HG03354 (cell line): ENCODE measurements around the gene TMUB2.

Experiments used
- ATAC-seq: cut with Tn5 transposase; IDR thresholded peaks from one replicate; pipeline ENCODE4 v1.9.1; 2021; ENCODE audit warnings: mild to moderate bottlenecking; ENCODE audit not compliant: unreplicated experiment, poor library complexity, severe bottlenecking

Gene TMUB2

GRCh38 chr17:44199553-44200477 lies 13.0 kb downstream of the TMUB2 start, which contains the start of gene ATXN7L3:
ATXN7L3 (minus strand) TSS chr17:44199884; CDS start chr17:44198070, 1,814 bp downstream.
- peak; percentile 63 for ATAC-seq

DNA sequence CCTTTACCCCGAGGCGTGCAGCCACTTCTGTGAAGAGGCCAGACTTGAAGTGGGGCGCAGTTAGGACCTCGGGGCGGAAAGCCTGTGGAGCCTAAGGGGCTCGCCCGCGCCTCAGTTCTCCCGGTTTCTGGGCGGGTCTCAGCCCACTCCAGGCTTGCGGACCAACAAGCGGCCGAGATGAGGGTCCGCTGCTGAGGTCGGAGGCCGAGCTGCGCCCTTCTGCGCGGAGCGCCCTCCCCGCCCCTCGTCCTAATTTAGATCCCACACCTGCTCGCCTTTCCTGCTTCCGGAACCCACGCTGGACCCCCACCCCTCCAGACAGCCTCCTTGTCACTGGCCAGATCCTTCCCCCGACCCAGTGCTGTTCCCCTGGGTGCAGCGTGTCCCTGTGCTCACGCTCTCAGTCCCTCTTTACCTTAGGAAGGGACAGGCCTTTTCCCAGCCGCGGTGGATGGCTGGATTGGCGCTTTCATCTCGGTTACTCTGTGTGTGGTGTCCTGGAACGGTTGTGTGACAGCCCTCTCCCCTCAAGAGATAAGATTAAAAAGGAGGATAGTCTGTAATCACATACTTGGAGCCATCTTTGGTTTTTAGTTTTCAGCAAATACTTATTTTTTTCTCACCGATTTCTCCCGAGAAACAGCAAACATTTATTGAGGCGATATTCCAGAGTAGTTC lies 13.8 kb downstream of the TMUB2 start:
- ATAC-seq, result no peak

GRCh38 chr17:44202756-44203155 lies 16.0 kb downstream of the TMUB2 start:
- ATAC-seq, result no peak

GRCh38 chr17:44203731-44204440 lies 17.1 kb downstream of the TMUB2 start:
- no peak for ATAC-seq

DNA sequence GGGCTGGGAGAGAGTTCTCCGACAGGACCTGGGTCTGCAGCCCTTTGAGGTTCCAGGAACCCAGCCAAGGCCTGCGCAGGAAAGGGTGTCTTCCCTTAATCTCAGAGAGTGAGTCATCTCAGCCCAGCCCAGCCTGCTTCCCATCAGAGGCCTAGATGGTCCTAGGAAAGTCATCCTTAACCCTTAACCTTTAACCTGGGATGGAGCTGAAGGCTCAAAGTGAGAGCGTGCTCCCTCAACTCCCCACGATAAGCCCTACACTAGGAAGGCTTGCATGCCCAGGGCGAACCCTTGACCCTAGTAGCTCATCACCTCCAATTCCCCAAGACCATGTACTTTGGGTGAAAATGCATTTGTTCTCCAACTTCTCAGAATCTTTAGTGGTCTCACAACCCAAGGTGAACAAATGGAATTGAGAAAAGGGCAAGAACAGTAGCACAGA lies 17.7 kb downstream of the TMUB2 start:
- ATAC-seq, result no peak

GRCh38 chr17:44205962-44206824 lies 19.4 kb downstream of the TMUB2 start:
- no peak for ATAC-seq

DNA sequence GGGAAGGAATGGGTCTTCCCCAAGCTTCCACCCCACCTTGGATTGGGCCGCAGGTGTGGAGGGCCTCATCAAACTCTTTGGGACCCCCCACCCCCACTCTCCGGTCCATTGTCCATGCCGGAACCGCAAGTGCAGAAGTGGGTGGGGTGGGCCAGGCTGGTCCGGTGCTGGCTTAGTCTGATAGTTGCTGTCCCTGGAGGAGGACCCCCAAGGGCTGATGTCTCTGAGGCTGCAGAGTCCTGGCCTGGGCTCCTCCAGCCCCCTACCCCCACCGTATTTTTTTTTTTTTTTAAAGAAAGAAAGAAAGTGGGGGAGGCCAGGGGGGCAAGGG lies 20.0 kb downstream of the TMUB2 start:
- ATAC-seq, result no peak

GRCh38 chr17:44207319-44207718 lies 20.5 kb downstream of the TMUB2 start:
- no peak for ATAC-seq

DNA sequence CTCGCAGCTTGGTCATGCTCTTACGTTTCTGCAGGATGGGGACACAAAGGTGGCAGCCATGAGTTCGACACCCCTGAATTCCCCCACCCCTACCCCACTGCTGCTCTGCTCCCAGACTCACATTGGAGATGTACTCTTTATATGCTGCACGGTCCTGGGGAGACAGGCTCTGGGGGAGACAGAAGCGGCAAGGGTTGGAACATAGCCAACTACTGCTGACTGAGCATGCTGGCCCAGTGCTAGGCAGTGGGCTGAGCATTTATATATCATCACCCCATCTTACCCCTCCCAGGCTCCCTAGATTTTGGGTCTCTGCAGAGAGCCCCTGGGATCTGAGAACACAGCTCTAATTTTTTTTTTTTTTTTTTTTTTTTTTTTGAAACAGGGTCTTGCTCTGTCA lies 21.0 kb downstream of the TMUB2 start:
- no peak for ATAC-seq

DNA sequence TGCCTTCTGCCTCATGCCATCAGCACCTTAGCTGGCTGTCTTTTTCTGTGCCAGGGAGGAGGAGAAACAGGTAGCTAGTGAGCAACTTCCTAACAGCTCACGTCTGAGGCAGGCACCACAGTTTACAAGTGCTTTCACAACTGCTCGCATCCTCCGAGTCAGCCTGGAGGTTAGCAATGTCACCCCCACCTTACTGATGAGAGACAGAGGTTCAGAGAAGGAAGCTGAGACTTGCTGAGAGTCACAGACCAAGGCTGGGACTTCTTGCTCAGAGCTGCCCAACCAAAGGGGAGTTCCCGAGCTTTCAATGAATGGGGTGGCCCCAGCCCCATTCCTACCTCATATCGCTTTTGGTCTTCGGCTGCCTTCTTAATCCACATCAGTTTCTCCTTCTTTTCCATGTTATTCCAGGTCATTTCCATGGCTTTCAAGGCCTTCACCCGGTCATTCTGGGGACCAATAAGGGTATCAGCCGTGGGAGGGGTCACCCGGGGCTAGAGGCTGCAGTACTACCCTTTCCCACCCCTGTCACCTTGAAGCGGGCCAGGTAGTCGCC lies 23.1 kb downstream of the TMUB2 start:
- no peak for ATAC-seq

GRCh38 chr17:44210342-44211192 lies 23.8 kb downstream of the TMUB2 start:
- peak; percentile 80 for ATAC-seq

DNA sequence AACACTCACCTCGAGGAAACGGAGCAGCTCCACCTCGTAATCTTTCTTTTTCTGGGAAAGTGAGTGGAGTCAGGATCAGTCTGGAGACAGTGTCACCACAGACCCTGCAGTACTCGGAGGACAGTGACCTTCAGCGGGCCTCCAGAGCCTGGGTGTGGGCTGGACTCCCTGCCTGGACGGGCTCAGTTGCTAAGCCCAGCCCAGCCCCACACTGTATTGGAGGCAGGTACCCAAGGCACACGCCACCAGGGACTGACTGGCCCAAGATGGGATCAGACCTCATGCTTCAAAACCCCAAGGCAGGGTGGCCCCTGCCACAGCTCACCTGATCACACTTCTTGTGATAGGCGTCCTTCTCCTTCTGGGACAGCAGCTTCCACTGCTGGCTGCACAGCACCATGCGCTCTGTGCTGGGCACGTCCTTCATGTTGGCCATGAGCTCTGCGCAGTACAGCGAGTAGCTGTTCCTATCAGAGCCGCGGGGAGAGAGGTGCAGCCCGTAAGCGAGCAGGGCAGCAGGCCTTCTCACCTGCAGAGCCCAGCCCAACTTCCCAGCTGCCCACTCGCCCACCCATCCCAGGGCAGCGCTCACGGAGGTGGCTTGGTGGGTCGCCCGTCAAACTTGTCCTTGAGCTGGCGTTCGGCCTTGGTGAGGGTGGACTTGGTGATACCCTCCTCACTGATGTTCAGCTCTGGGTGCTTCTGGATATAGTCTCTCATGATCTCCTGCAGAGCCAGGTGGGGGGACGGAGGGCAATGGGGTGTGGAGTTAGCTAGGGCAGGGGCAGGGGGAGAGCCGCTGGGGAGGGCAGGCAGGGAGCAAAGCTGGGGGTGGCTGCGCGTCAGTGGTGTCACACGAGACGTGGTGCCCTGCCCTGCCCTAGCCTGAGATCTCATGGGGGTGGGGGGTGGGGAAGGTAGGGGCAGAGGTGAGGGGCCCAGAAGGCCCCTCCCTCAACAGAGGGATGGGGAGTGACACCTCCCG lies 24.8 kb downstream of the TMUB2 start:
- no peak for ATAC-seq

- no peak for ATAC-seq
Observed at GRCh38 chr17:44212507-44213402, 26.0 kb downstream of the TMUB2 start.

GRCh38 chr17:44213403-44214229 lies 26.8 kb downstream of the TMUB2 start:
- no peak for ATAC-seq

- ATAC-seq, result no peak
Observed at GRCh38 chr17:44214230-44214494, 27.4 kb downstream of the TMUB2 start.

GRCh38 chr17:44214896-44215295 lies 28.1 kb downstream of the TMUB2 start:
- ATAC-seq, result no peak
